Gastroesophageal sphincter (tissue), 3 donors: ENCODE results near the gene ACVR2B.

Experiments used
- EP300 ChIP-seq: sonication (generic); formaldehyde crosslinking; IDR thresholded peaks from one replicate; pipeline ENCODE4 v1.6.1; 2017; ENCODE audit warnings: antibody characterized with exemption, mild to moderate bottlenecking
- POLR2AphosphoS5 ChIP-seq: sonication (generic); formaldehyde crosslinking; IDR thresholded peaks from one replicate; pipeline ENCODE4 v1.6.1; 2017; ENCODE audit warnings: antibody characterized with exemption
- TF ChIP-seq, protein P1 (sequence below), 4 experiments: fragments of 200-600 bp in 2 of 4; fragments of 450-650 bp in 2 of 4; sonication (generic) in 1 of 4; IDR thresholded peaks; one replicate each; pipeline ENCODE4 v1.5.1; 2017 to 2019; ENCODE audit warnings: antibody characterized with exemption in 4 of 4, mild to moderate bottlenecking in 2 of 4, moderate library complexity in 2 of 4

- TF ChIP-seq, protein P1, sequence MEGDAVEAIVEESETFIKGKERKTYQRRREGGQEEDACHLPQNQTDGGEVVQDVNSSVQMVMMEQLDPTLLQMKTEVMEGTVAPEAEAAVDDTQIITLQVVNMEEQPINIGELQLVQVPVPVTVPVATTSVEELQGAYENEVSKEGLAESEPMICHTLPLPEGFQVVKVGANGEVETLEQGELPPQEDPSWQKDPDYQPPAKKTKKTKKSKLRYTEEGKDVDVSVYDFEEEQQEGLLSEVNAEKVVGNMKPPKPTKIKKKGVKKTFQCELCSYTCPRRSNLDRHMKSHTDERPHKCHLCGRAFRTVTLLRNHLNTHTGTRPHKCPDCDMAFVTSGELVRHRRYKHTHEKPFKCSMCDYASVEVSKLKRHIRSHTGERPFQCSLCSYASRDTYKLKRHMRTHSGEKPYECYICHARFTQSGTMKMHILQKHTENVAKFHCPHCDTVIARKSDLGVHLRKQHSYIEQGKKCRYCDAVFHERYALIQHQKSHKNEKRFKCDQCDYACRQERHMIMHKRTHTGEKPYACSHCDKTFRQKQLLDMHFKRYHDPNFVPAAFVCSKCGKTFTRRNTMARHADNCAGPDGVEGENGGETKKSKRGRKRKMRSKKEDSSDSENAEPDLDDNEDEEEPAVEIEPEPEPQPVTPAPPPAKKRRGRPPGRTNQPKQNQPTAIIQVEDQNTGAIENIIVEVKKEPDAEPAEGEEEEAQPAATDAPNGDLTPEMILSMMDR (IDR thresholded peaks at IDR 0.05): no peak
- TF ChIP-seq EP300 (no peak), POLR2AphosphoS5 (peak; percentile 33)
These were observed 49.4 kb upstream of the ACVR2B start for GRCh38 chr3:38404286-38404685.
